Effector memory CD4-positive, alpha-beta T cell (primary cell): Measurements from ENCODE around the gene PARD3B.

Experiments used
- DNase-seq, 3 donors: peaks; one replicate each; pipeline ENCODE4 v3.0.0-alpha.2; 2020
- H3K27ac ChIP-seq: 2 replicates; pipeline ENCODE4 v1.7.0; 2013; ENCODE audit warnings: mild to moderate bottlenecking, low read length, moderate library complexity; ENCODE audit not compliant: insufficient read depth, poor library complexity, severe bottlenecking
- H3K27me3 ChIP-seq: replicated peaks from 2 replicates; pipeline ENCODE4 v1.7.0; 2013; ENCODE audit warnings: mild to moderate bottlenecking, low read length; ENCODE audit not compliant: insufficient read depth, control insufficient read depth, poor library complexity, severe bottlenecking
- H3K36me3 ChIP-seq: 2 replicates; pipeline ENCODE4 v1.7.0; 2013; ENCODE audit warnings: mild to moderate bottlenecking, low read length, moderate library complexity; ENCODE audit not compliant: control insufficient read depth, insufficient read depth
- H3K4me1 ChIP-seq: 2 replicates; pipeline ENCODE4 v1.7.0; 2013; ENCODE audit warnings: low read length, mild to moderate bottlenecking; ENCODE audit not compliant: control insufficient read depth, insufficient read depth, poor library complexity, severe bottlenecking
- H3K4me3 ChIP-seq: 2 replicates; pipeline ENCODE4 v1.7.0; 2013; ENCODE audit warnings: low read length, low read depth, mild to moderate bottlenecking; ENCODE audit not compliant: insufficient read depth, poor library complexity, severe bottlenecking
- H3K9me3 ChIP-seq: 2 replicates; pipeline ENCODE4 v1.7.0; 2013; ENCODE audit warnings: mild to moderate bottlenecking, low read length, moderate library complexity; ENCODE audit not compliant: control insufficient read depth

The PARD3B gene

GRCh38 chr2:205654878-205655605 lies 1109.8 kb downstream of the PARD3B start:
- H3K4me3 ChIP-seq: no peak overlapping the region
- no peak for DNase-seq
- no peaks in the 10 kb centered on the region for H3K27me3 ChIP-seq
- H3K27ac ChIP-seq: no peak overlapping the region
- H3K9me3 ChIP-seq: no peaks in the 10 kb centered on the region
- H3K36me3 ChIP-seq: no peaks in the 10 kb centered on the region
- no peaks in the 10 kb centered on the region for H3K4me1 ChIP-seq

DNA sequence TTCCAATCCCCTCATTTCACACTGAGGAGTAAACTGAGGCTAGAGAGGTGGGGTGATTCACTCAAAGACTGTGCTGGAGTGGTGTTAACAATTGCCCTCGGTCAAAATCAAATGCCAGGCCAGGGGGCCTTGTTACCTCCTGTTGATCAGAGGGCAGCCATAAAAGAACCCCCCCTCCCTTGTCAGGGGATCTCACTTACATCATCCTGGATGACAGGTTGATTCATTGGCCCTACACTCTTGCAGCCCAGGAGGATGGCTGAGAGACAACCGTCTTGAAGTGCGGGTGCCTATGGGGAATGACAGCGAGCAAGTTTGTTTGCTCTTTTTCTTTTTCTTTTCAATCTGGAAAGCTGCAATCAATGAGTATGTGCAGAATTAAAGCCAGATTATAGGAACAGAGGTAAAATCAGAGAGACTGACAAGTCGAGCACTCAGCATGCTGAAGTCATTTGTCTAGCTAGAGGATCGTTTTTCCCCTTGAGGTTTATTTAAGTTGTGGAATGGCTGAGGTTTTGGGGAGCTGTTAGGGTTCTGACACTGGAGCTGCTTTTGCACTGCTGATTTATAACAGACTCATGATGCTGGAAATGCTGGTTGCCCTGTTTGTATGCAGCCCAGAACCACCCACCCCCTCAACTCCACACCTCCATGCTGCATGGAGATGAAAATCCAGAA lies 1110.6 kb downstream of the PARD3B start:
- H3K36me3 ChIP-seq: no peaks in the 10 kb centered on the region
- H3K4me1 ChIP-seq: peaks cover 3% of the 10 kb centered on the region
- no peaks in the 10 kb centered on the region for H3K27me3 ChIP-seq
- H3K27ac ChIP-seq: no peak overlapping the region
- no peak for DNase-seq
- H3K9me3 ChIP-seq: no peaks in the 10 kb centered on the region
- no peak overlapping the region for H3K4me3 ChIP-seq

- Histone ChIP-seq H3K9me3 (no peaks in the 10 kb centered on the region), H3K36me3 (no peaks in the 10 kb centered on the region), H3K27ac (no peak overlapping the region), H3K27me3 (no peaks in the 10 kb centered on the region), H3K4me3 (no peak overlapping the region), H3K4me1 (peaks cover 5% of the 10 kb centered on the region)
- DNase-seq: no peak
Observed at GRCh38 chr2:205656461-205656860, 1111.2 kb downstream of the PARD3B start.

DNA sequence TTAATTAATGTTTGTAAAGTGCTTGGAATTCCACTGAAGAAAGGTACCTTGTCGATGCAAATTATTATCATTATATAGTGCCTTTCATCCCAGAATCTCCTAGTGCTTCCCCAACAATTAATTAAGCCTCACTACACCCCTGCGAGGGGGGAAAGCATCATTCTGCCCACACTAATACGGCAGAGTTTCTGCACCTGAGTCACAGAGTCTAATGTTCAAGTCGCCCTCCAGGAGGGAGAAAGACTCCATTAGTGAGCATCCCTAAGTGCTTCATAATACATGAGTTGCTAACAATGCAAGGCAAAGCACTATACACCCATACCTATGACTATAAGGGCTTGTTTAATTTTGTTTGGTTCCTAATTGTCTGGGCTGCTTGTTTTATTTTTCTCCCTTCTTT lies 1111.7 kb downstream of the PARD3B start:
- peaks cover 5% of the 10 kb centered on the region for H3K4me1 ChIP-seq
- no peaks in the 10 kb centered on the region for H3K36me3 ChIP-seq
- no peak overlapping the region for H3K27ac ChIP-seq
- DNase-seq: no peak
- no peaks in the 10 kb centered on the region for H3K9me3 ChIP-seq
- H3K4me3 ChIP-seq: no peak overlapping the region
- no peaks in the 10 kb centered on the region for H3K27me3 ChIP-seq

- no peak for DNase-seq
- H3K36me3 ChIP-seq: no peaks in the 10 kb centered on the region
- no peaks in the 10 kb centered on the region for H3K9me3 ChIP-seq
- H3K4me3 ChIP-seq: no peak overlapping the region
- no peak overlapping the region for H3K27ac ChIP-seq
- H3K4me1 ChIP-seq: peaks cover 5% of the 10 kb centered on the region
- no peaks in the 10 kb centered on the region for H3K27me3 ChIP-seq
Observed at GRCh38 chr2:205657579-205657978, 1112.3 kb downstream of the PARD3B start.

DNA sequence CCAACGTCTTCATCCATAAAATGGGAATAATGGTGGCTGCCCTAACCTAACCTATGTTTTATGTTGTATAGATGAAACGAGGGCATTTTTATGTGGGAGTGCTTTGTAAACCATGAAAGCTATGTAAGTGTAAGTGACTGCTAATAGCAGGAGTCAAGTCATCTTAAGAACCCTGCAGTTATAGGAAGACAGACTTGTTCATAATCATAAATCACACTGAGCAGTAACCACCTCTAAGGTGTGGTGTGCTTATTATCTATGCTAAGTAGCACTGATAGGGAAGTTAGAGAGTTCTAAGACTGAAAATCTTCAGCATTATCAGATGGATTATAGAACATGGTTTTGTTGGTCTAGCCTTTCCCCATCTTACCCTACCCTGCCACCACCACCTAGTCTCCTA lies 1112.8 kb downstream of the PARD3B start:
- Histone ChIP-seq H3K4me3 (no peak overlapping the region), H3K27ac (no peak overlapping the region), H3K4me1 (peaks cover 5% of the 10 kb centered on the region), H3K9me3 (no peaks in the 10 kb centered on the region), H3K27me3 (no peaks in the 10 kb centered on the region), H3K36me3 (no peaks in the 10 kb centered on the region)
- DNase-seq: no peak

GRCh38 chr2:205658572-205658971 lies 1113.3 kb downstream of the PARD3B start:
- Histone ChIP-seq H3K27ac (no peak overlapping the region), H3K36me3 (no peaks in the 10 kb centered on the region), H3K4me1 (peaks cover 5% of the 10 kb centered on the region), H3K4me3 (no peak overlapping the region), H3K27me3 (no peaks in the 10 kb centered on the region), H3K9me3 (no peaks in the 10 kb centered on the region)
- no peak for DNase-seq

GRCh38 chr2:205659922-205660321 lies 1114.6 kb downstream of the PARD3B start:
- Histone ChIP-seq H3K4me3 (no peak overlapping the region), H3K27ac (no peak overlapping the region), H3K9me3 (no peaks in the 10 kb centered on the region), H3K4me1 (peaks cover 5% of the 10 kb centered on the region), H3K36me3 (no peaks in the 10 kb centered on the region), H3K27me3 (no peaks in the 10 kb centered on the region)
- DNase-seq: no peak

DNA sequence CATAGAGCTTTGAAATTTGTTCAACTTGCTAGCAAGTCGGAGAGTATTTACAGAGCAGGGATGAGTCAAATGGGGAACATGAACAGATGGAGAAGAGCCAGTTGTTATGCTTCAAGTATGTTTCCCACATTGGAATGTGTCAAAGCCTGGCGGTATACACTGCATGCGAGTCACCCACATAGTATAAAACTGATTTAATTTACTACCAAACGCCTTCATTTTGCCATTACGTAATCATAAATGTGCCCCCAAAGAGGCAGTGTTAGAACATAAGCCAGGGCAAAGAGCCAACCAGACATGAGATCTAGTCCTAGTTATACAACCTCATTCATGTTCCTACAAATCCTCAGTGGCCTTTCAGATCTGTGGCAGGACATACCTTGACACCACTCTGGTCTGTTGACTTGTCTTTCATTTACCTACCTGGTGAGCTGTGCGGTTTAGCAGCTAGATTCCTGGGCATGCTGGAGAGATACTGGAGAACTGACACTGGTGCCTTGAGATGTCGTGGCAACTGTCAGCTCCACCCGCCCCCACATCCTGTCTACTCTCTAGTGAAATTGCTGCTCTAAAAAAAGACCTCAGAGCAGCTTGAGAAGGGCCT lies 1115.3 kb downstream of the PARD3B start:
- Histone ChIP-seq H3K27me3 (no peaks in the 10 kb centered on the region), H3K36me3 (no peaks in the 10 kb centered on the region), H3K27ac (no peak overlapping the region), H3K9me3 (no peaks in the 10 kb centered on the region), H3K4me1 (peaks cover 5% of the 10 kb centered on the region), H3K4me3 (no peak overlapping the region)
- no peak for DNase-seq

DNA sequence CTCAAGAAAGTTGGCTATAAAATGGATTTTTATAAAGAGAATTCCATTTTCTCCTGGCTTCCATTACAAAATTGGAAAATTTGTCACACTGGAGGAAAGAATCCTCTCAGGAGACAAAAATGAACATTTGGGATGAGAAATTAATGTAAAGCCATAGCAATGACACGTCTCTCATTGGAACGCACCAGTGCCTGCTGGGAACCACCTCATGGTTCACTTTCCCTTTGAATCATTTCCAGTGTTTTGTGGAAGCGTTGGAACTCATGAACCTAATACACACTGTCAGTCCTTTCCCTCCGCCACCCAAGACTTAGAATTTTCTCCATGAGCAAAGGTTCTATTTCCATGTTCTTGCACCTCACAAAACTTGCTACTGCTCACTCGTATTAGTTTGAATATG lies 1116.0 kb downstream of the PARD3B start:
- no peak overlapping the region for H3K27ac ChIP-seq
- H3K9me3 ChIP-seq: no peaks in the 10 kb centered on the region
- peaks cover 5% of the 10 kb centered on the region for H3K4me1 ChIP-seq
- DNase-seq: no peak
- H3K36me3 ChIP-seq: no peaks in the 10 kb centered on the region
- no peak overlapping the region for H3K4me3 ChIP-seq
- no peaks in the 10 kb centered on the region for H3K27me3 ChIP-seq
